Measurements from ENCODE around the gene VSIG10.
"Not testable (repeated sequence)": the region's sequence is repeated elsewhere in the genome, so short reads cannot be mapped to it uniquely, and the experiment has no call there.

Gene VSIG10

GRCh38 chr12:118103601-118104382, at the start of gene VSIG10:
VSIG10 (minus strand) TSS chr12:118104011; CDS start chr12:118103671, 340 bp downstream.
- DNase-seq, result peak; percentile 11 to 90 (median 32)
- intact Hi-C loops (cut with DNase I), result no loop called here

GRCh38 chr12:118151755-118152154, 47.9 kb upstream of the VSIG10 start:
- intact Hi-C loops (cut with DNase I), result no loop called here
- no peak for DNase-seq

- DNase-seq, result no peak
- intact Hi-C loops (cut with DNase I), result no loop called here
These were observed 46.8 kb upstream of the VSIG10 start for GRCh38 chr12:118150625-118151024.

GRCh38 chr12:118148287-118148686, 44.5 kb upstream of the VSIG10 start:
- DNase-seq, result no peak

GRCh38 chr12:118145798-118146156, 42.0 kb upstream of the VSIG10 start:
- intact Hi-C loops (cut with DNase I), result no loop called here
- DNase-seq, result no peak

More at GRCh38 chr12:118148287-118148686, 44.5 kb upstream of the VSIG10 start:
- intact Hi-C loops (cut with DNase I), result no loop called here

- intact Hi-C loops (cut with DNase I), result no loop called here
- DNase-seq, result peak in 1 of 10 donors; percentile 43
These were observed 41.4 kb upstream of the VSIG10 start for GRCh38 chr12:118145113-118145797.

- peak in 2 of 10 donors; percentile 35 to 53 for DNase-seq
- intact Hi-C loops (cut with DNase I), result no loop called here
These were observed 40.7 kb upstream of the VSIG10 start for GRCh38 chr12:118144499-118144898.

GRCh38 chr12:118140825-118141224, 37.0 kb upstream of the VSIG10 start:
- DNase-seq, result no peak
- intact Hi-C loops (cut with DNase I), result no loop called here

- intact Hi-C loops (cut with DNase I), result loop anchor here (5.0 kb wide), 1 partner anchor 50 kb away; no protein-coding TSS in a partner anchor
- no peak for DNase-seq
These were observed 33.4 kb upstream of the VSIG10 start for GRCh38 chr12:118137148-118137678.

- intact Hi-C loops (cut with DNase I), result loop anchor here (5.0 kb wide), 1 partner anchor 51 kb away; no protein-coding TSS in a partner anchor
- DNase-seq, result peak; percentile 24 to 91 (median 50)
These were observed 32.8 kb upstream of the VSIG10 start for GRCh38 chr12:118136559-118137003.

- DNase-seq, result peak; percentile 98 to 100 (median 99)
- intact Hi-C loops (cut with DNase I), result loop anchor here (5.0 kb wide), 1 partner anchor 51 kb away; no protein-coding TSS in a partner anchor
These were observed 32.2 kb upstream of the VSIG10 start, which contains the start of gene PEBP1 for GRCh38 chr12:118135788-118136558. PEBP1 (plus strand) TSS chr12:118136124; CDS start chr12:118136210, 86 bp downstream.

GRCh38 chr12:118129436-118129835, 25.6 kb upstream of the VSIG10 start:
- intact Hi-C loops (cut with DNase I); DNase-seq: not testable (repeated sequence)

- intact Hi-C loops (cut with DNase I), result no loop called here
These were observed 24.1 kb upstream of the VSIG10 start for GRCh38 chr12:118127867-118128266.

GRCh38 chr12:118126119-118126757, 22.4 kb upstream of the VSIG10 start:
- intact Hi-C loops (cut with DNase I), result no loop called here
- DNase-seq, result peak in 2 of 10 donors; percentile 77 to 82

More at GRCh38 chr12:118127867-118128266, 24.1 kb upstream of the VSIG10 start:
- no peak for DNase-seq

GRCh38 chr12:118125743-118126118, 21.9 kb upstream of the VSIG10 start:
- intact Hi-C loops (cut with DNase I), result no loop called here

GRCh38 chr12:118124333-118124874, 20.6 kb upstream of the VSIG10 start:
- DNase-seq, result peak in 2 of 10 donors; percentile 1 to 8
- intact Hi-C loops (cut with DNase I), result loop anchor here (5.0 kb wide), 1 partner anchor 248 kb away; the partner anchor contains the start of gene TAOK3

More at GRCh38 chr12:118125743-118126118, 21.9 kb upstream of the VSIG10 start:
- no peak for DNase-seq

- intact Hi-C loops (cut with DNase I), result loop anchor here (5.0 kb wide), 1 partner anchor 250 kb away; the partner anchor contains the start of gene TAOK3
- DNase-seq, result peak in 3 of 10 donors; percentile 18 to 63 (median 32)
These were observed 18.5 kb upstream of the VSIG10 start for GRCh38 chr12:118122264-118122663.

- DNase-seq, result peak; percentile 29 to 94 (median 77)
- intact Hi-C loops (cut with DNase I), result loop anchor here (5.0 kb wide), 1 partner anchor 252 kb away; the partner anchor contains the start of gene TAOK3
These were observed 17.0 kb upstream of the VSIG10 start for GRCh38 chr12:118120579-118121363.
